ENCODE results near the gene GRXCR1.

GRXCR1 gene

GRCh38 chr4:43014256-43014655 lies 121.7 kb downstream of the GRXCR1 start:
- Histone ChIP-seq H3K4ac (ENCODE audit: low read depth, low read length) (no peak overlapping the region), H3K14ac (ENCODE audit: low read length) (no peak overlapping the region), H2BK5ac (ENCODE audit: low read depth, low read length, poor library complexity) (no peak overlapping the region), H3K9me3 (ENCODE audit: insufficient read depth, low read depth, low read length) (no peaks in the 10 kb centered on the region), H3K4me2 (ENCODE audit: low read length) (no peak overlapping the region), H2AK5ac (ENCODE audit: low read length) (no peak overlapping the region), H3K27me3 (ENCODE audit: insufficient read depth, low read length) (no peaks in the 10 kb centered on the region), H4K91ac (ENCODE audit: low read depth, low read length) (no peak overlapping the region), H3K27ac (ENCODE audit: low read depth, low read length) (no peak overlapping the region), H4K8ac (ENCODE audit: low read depth, low read length) (no peak overlapping the region), H2AFZ (ENCODE audit: insufficient read depth, low read length, poor library complexity) (no peak overlapping the region), H3K79me2 (ENCODE audit: control insufficient read depth, insufficient read depth, low read length, poor library complexity) (no peaks in the 10 kb centered on the region), H2BK120ac (ENCODE audit: insufficient read depth, low read length, poor library complexity) (no peak overlapping the region), H3K4me1 (ENCODE audit: control insufficient read depth in 1 of 2, insufficient read depth in 2 of 2, low read length in 2 of 2) (no peaks in the 10 kb centered on the region), H4K12ac (ENCODE audit: low read depth, low read length) (no peak overlapping the region), H2BK12ac (ENCODE audit: low read length) (no peak overlapping the region), H3K23ac (ENCODE audit: low read length) (no peak overlapping the region), H3K4me3 (ENCODE audit: low read depth, low read length) (no peak overlapping the region), H3K9ac (ENCODE audit: low read length) (no peak overlapping the region), H3K79me1 (ENCODE audit: low read length) (no peaks in the 10 kb centered on the region), H3K36me3 (ENCODE audit: control insufficient read depth in 1 of 2, insufficient read depth in 2 of 2, low read length in 2 of 2) (no peaks in the 10 kb centered on the region), H3K18ac (ENCODE audit: low read length) (no peak overlapping the region)
- no CpG with 5 or more reads among the region's 4 CpGs for WGBS (ENCODE audit: extremely low coverage, insufficient coverage, insufficient read length)
- DNase-seq, result no peak

DNA sequence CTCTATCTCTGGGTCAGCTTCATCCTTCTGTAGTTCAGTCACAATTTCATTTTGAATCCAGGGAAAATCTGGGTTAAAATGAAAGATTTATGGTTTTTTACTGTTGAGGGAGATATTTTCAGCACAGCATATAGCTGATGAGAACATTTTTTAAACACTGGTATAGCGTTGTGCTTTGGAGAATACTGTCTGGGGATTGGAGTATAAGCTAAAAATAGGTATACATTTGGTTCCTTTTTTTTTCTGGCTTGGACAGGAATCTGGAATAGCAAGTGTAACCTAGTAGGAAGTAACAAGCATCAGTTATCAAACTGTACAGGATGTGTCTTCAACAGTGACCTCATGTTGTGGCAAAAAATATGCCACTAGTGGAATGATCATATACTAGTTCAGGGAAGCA lies 149.1 kb downstream of the GRXCR1 start:
- H3K27me3 ChIP-seq (ENCODE audit: insufficient read depth, low read length), result no peaks in the 10 kb centered on the region
- DNase-seq, result no peak
- no peak overlapping the region for H2AK5ac ChIP-seq (ENCODE audit: low read length)
- no peak overlapping the region for H3K23ac ChIP-seq (ENCODE audit: low read length)
- H2AFZ ChIP-seq (ENCODE audit: insufficient read depth, low read length, poor library complexity), result no peak overlapping the region
- H2BK5ac ChIP-seq (ENCODE audit: low read depth, low read length, poor library complexity), result no peak overlapping the region
- WGBS (ENCODE audit: extremely low coverage, insufficient coverage, insufficient read length), result no CpG with 5 or more reads among the region's 1 CpG
- H3K79me2 ChIP-seq (ENCODE audit: control insufficient read depth, insufficient read depth, low read length, poor library complexity), result no peaks in the 10 kb centered on the region
- no peak overlapping the region for H3K18ac ChIP-seq (ENCODE audit: low read length)
- no peak overlapping the region for H3K14ac ChIP-seq (ENCODE audit: low read length)
- H4K12ac ChIP-seq (ENCODE audit: low read depth, low read length), result no peak overlapping the region
- H3K36me3 ChIP-seq (ENCODE audit: control insufficient read depth in 1 of 2, insufficient read depth in 2 of 2, low read length in 2 of 2), result no peaks in the 10 kb centered on the region
- H4K91ac ChIP-seq (ENCODE audit: low read depth, low read length), result no peak overlapping the region
- H3K27ac ChIP-seq (ENCODE audit: low read depth, low read length), result no peak overlapping the region
- H3K9ac ChIP-seq (ENCODE audit: low read length), result no peak overlapping the region
- H3K4me1 ChIP-seq (ENCODE audit: control insufficient read depth in 1 of 2, insufficient read depth in 2 of 2, low read length in 2 of 2), result no peaks in the 10 kb centered on the region
- no peaks in the 10 kb centered on the region for H3K79me1 ChIP-seq (ENCODE audit: low read length)
- no peak overlapping the region for H4K8ac ChIP-seq (ENCODE audit: low read depth, low read length)
- no peaks in the 10 kb centered on the region for H3K9me3 ChIP-seq (ENCODE audit: insufficient read depth, low read depth, low read length)
- no peak overlapping the region for H3K4me2 ChIP-seq (ENCODE audit: low read length)
- H3K4ac ChIP-seq (ENCODE audit: low read depth, low read length), result no peak overlapping the region
- no peak overlapping the region for H2BK12ac ChIP-seq (ENCODE audit: low read length)
- no peak overlapping the region for H2BK120ac ChIP-seq (ENCODE audit: insufficient read depth, low read length, poor library complexity)
- H3K4me3 ChIP-seq (ENCODE audit: low read depth, low read length), result no peak overlapping the region

- Histone ChIP-seq H3K4me1 (ENCODE audit: control insufficient read depth in 1 of 2, insufficient read depth in 2 of 2, low read length in 2 of 2) (no peaks in the 10 kb centered on the region), H4K12ac (ENCODE audit: low read depth, low read length) (no peak overlapping the region), H3K4me2 (ENCODE audit: low read length) (no peak overlapping the region), H2AFZ (ENCODE audit: insufficient read depth, low read length, poor library complexity) (no peak overlapping the region), H4K8ac (ENCODE audit: low read depth, low read length) (no peak overlapping the region), H3K4me3 (ENCODE audit: low read depth, low read length) (no peak overlapping the region), H3K27me3 (ENCODE audit: insufficient read depth, low read length) (no peaks in the 10 kb centered on the region), H2BK12ac (ENCODE audit: low read length) (no peak overlapping the region), H2BK120ac (ENCODE audit: insufficient read depth, low read length, poor library complexity) (no peak overlapping the region), H2AK5ac (ENCODE audit: low read length) (no peak overlapping the region), H3K27ac (ENCODE audit: low read depth, low read length) (no peak overlapping the region), H2BK5ac (ENCODE audit: low read depth, low read length, poor library complexity) (no peak overlapping the region), H3K79me2 (ENCODE audit: control insufficient read depth, insufficient read depth, low read length, poor library complexity) (no peaks in the 10 kb centered on the region), H3K9ac (ENCODE audit: low read length) (no peak overlapping the region), H4K91ac (ENCODE audit: low read depth, low read length) (no peak overlapping the region), H3K14ac (ENCODE audit: low read length) (no peak overlapping the region), H3K18ac (ENCODE audit: low read length) (no peak overlapping the region), H3K9me3 (ENCODE audit: insufficient read depth, low read depth, low read length) (no peaks in the 10 kb centered on the region), H3K4ac (ENCODE audit: low read depth, low read length) (no peak overlapping the region), H3K23ac (ENCODE audit: low read length) (no peak overlapping the region), H3K36me3 (ENCODE audit: control insufficient read depth in 1 of 2, insufficient read depth in 2 of 2, low read length in 2 of 2) (no peaks in the 10 kb centered on the region), H3K79me1 (ENCODE audit: low read length) (no peaks in the 10 kb centered on the region)
- WGBS (ENCODE audit: extremely low coverage, insufficient coverage, insufficient read length), result no CpG with 5 or more reads among the region's 1 CpG
- DNase-seq, result no peak
These were observed 154.5 kb downstream of the GRXCR1 start for GRCh38 chr4:43047058-43047457.

DNA sequence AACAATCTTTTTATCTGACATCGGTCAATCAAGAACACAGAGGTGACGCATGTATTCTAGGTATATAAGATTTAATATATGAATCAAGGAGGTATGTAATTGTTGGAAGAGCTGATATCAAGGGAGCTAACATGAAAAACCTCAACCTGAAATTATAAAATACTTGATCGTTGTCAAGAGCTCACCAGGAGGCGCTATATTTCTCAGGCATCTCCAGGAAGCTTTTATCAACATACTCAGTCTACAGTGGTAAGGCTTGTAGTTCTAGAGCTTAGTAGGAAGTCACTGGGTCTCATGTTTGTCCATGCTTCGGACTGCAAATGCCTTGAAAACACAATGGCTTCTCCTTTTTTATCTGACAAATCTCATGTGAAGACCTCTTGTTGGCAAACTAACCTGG lies 156.1 kb downstream of the GRXCR1 start:
- Histone ChIP-seq H2BK120ac (ENCODE audit: insufficient read depth, low read length, poor library complexity) (no peak overlapping the region), H3K36me3 (ENCODE audit: control insufficient read depth in 1 of 2, insufficient read depth in 2 of 2, low read length in 2 of 2) (no peaks in the 10 kb centered on the region), H4K8ac (ENCODE audit: low read depth, low read length) (no peak overlapping the region), H3K4ac (ENCODE audit: low read depth, low read length) (no peak overlapping the region), H2BK12ac (ENCODE audit: low read length) (no peak overlapping the region), H3K79me1 (ENCODE audit: low read length) (no peaks in the 10 kb centered on the region), H3K14ac (ENCODE audit: low read length) (no peak overlapping the region), H3K9ac (ENCODE audit: low read length) (no peak overlapping the region), H3K79me2 (ENCODE audit: control insufficient read depth, insufficient read depth, low read length, poor library complexity) (no peaks in the 10 kb centered on the region), H3K9me3 (ENCODE audit: insufficient read depth, low read depth, low read length) (no peaks in the 10 kb centered on the region), H3K4me2 (ENCODE audit: low read length) (no peak overlapping the region), H3K4me3 (ENCODE audit: low read depth, low read length) (no peak overlapping the region), H4K12ac (ENCODE audit: low read depth, low read length) (no peak overlapping the region), H3K27me3 (ENCODE audit: insufficient read depth, low read length) (no peaks in the 10 kb centered on the region), H3K18ac (ENCODE audit: low read length) (no peak overlapping the region), H2AK5ac (ENCODE audit: low read length) (no peak overlapping the region), H2BK5ac (ENCODE audit: low read depth, low read length, poor library complexity) (no peak overlapping the region), H3K27ac (ENCODE audit: low read depth, low read length) (no peak overlapping the region), H2AFZ (ENCODE audit: insufficient read depth, low read length, poor library complexity) (no peak overlapping the region), H3K23ac (ENCODE audit: low read length) (no peak overlapping the region), H3K4me1 (ENCODE audit: control insufficient read depth in 1 of 2, insufficient read depth in 2 of 2, low read length in 2 of 2) (no peaks in the 10 kb centered on the region), H4K91ac (ENCODE audit: low read depth, low read length) (no peak overlapping the region)
- DNase-seq, result no peak
- WGBS (ENCODE audit: extremely low coverage, insufficient coverage, insufficient read length), result no CpG with 5 or more reads among the region's 5 CpGs

DNA sequence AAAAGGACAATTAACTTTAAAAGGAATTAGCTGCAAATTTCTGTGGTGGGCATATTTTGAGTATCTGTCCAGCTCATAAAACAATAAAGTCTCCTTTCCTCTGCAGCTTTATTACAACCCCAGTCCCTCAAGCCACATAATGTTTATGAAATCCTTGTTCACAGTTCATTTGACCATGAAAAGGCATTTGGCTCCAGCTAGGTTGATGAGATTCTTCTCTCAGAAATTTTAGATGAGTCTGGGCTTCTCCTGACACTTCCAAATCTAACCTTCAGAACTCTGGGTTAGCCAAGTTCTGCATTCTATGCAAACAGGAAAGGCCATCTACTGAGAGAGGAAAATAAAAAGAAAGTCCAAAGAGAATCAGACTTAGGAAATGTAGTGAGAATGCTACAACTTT lies 156.8 kb downstream of the GRXCR1 start:
- H3K27ac ChIP-seq (ENCODE audit: low read depth, low read length), result no peak overlapping the region
- DNase-seq, result no peak
- no peak overlapping the region for H3K4me3 ChIP-seq (ENCODE audit: low read depth, low read length)
- H3K14ac ChIP-seq (ENCODE audit: low read length), result no peak overlapping the region
- no peak overlapping the region for H3K23ac ChIP-seq (ENCODE audit: low read length)
- no peaks in the 10 kb centered on the region for H3K36me3 ChIP-seq (ENCODE audit: control insufficient read depth in 1 of 2, insufficient read depth in 2 of 2, low read length in 2 of 2)
- H3K18ac ChIP-seq (ENCODE audit: low read length), result no peak overlapping the region
- H3K4me1 ChIP-seq (ENCODE audit: control insufficient read depth in 1 of 2, insufficient read depth in 2 of 2, low read length in 2 of 2), result no peaks in the 10 kb centered on the region
- H2AK5ac ChIP-seq (ENCODE audit: low read length), result no peak overlapping the region
- no peaks in the 10 kb centered on the region for H3K9me3 ChIP-seq (ENCODE audit: insufficient read depth, low read depth, low read length)
- no peak overlapping the region for H4K8ac ChIP-seq (ENCODE audit: low read depth, low read length)
- H2BK120ac ChIP-seq (ENCODE audit: insufficient read depth, low read length, poor library complexity), result no peak overlapping the region
- H4K91ac ChIP-seq (ENCODE audit: low read depth, low read length), result no peak overlapping the region
- no peaks in the 10 kb centered on the region for H3K79me2 ChIP-seq (ENCODE audit: control insufficient read depth, insufficient read depth, low read length, poor library complexity)
- no peaks in the 10 kb centered on the region for H3K79me1 ChIP-seq (ENCODE audit: low read length)
- no peak overlapping the region for H4K12ac ChIP-seq (ENCODE audit: low read depth, low read length)
- H2BK5ac ChIP-seq (ENCODE audit: low read depth, low read length, poor library complexity), result no peak overlapping the region
- H3K4ac ChIP-seq (ENCODE audit: low read depth, low read length), result no peak overlapping the region
- H3K27me3 ChIP-seq (ENCODE audit: insufficient read depth, low read length), result no peaks in the 10 kb centered on the region
- no peak overlapping the region for H3K9ac ChIP-seq (ENCODE audit: low read length)
- H2AFZ ChIP-seq (ENCODE audit: insufficient read depth, low read length, poor library complexity), result no peak overlapping the region
- H3K4me2 ChIP-seq (ENCODE audit: low read length), result no peak overlapping the region
- H2BK12ac ChIP-seq (ENCODE audit: low read length), result no peak overlapping the region

Data from trophoblast cell (in vitro differentiated cells and primary cell).